HepG2 (cell line): ENCODE results near the gene AP1G1. TPM values are rescaled to one million over a fixed set of nuclear protein-coding genes. Genes with fewer than 3 reads are reported as not detected.

Experiments used
- ADNP ChIP-seq: sonication (generic); formaldehyde crosslinking; IDR thresholded peaks from 2 replicates; pipeline ENCODE4 v1.4.0; 2020; ENCODE audit warnings: missing genetic modification reagents
- CBX2 ChIP-seq, 2 experiments: fragments of 200-600 bp in 1 of 2; sonication (generic); formaldehyde crosslinking in 1 of 2; IDR thresholded peaks; 2 replicates each; pipeline versions ENCODE4 v1.7.0 to v1.8.1; 2018 to 2022; ENCODE audit warnings: low read depth in 2 of 2, low read length in 1 of 2, mild to moderate bottlenecking in 1 of 2, missing genetic modification reagents in 1 of 2
- CCDC6 ChIP-seq: sonication (generic); formaldehyde crosslinking; IDR thresholded peaks from 2 replicates; pipeline ENCODE4 v1.8.1; 2022; ENCODE audit warnings: mild to moderate bottlenecking, missing genetic modification reagents, moderate library complexity
- CEBPG ChIP-seq: IDR thresholded peaks from 2 replicates; pipeline ENCODE4 v1.6.1; 2016
- DR1 ChIP-seq: sonication (generic); formaldehyde crosslinking; IDR thresholded peaks from 2 replicates; pipeline ENCODE4 v1.8.0; 2021; ENCODE audit warnings: mild to moderate bottlenecking, missing genetic modification reagents, inconsistent platforms
- FOXC1 ChIP-seq: sonication (generic); formaldehyde crosslinking; IDR thresholded peaks from 2 replicates; pipeline ENCODE4 v1.8.0; 2022; ENCODE audit warnings: mild to moderate bottlenecking, missing genetic modification reagents, borderline replicate concordance
- HINFP ChIP-seq: sonication (generic); formaldehyde crosslinking; IDR thresholded peaks from 2 replicates; pipeline ENCODE4 v1.4.0; 2020; ENCODE audit warnings: low read depth, mild to moderate bottlenecking, missing genetic modification reagents
- HNF4A ChIP-seq: sonication (generic); formaldehyde crosslinking; IDR thresholded peaks from 2 replicates; pipeline ENCODE4 v1.4.0; 2020; ENCODE audit warnings: missing genetic modification reagents
- KLF15 ChIP-seq: sonication (generic); formaldehyde crosslinking; IDR thresholded peaks from 2 replicates; pipeline ENCODE4 v1.8.1; 2023; ENCODE audit warnings: borderline replicate concordance, mild to moderate bottlenecking, inconsistent platforms, missing genetic modification reagents, mixed read lengths
- PLRG1 ChIP-seq: fragments of 450-650 bp; conservative IDR thresholded peaks from 2 replicates; pipeline ENCODE4 v1.6.1; 2016
- RAD51 ChIP-seq: fragments of 450-650 bp; IDR thresholded peaks from 2 replicates; pipeline ENCODE4 v1.6.1; 2016; ENCODE audit warnings: borderline replicate concordance
- RCOR2 ChIP-seq: IDR thresholded peaks from 2 replicates; pipeline ENCODE4 v1.6.1; 2016; ENCODE audit warnings: missing biosample characterization, missing genetic modification reagents
- SCMH1 ChIP-seq: sonication (generic); formaldehyde crosslinking; IDR thresholded peaks from 2 replicates; pipeline ENCODE4 v1.9.0; 2021; ENCODE audit warnings: missing genetic modification reagents, mild to moderate bottlenecking, borderline replicate concordance
- SP4 ChIP-seq: sonication (generic); formaldehyde crosslinking; IDR thresholded peaks from 2 replicates; pipeline ENCODE4 v1.8.1; 2023; ENCODE audit warnings: mild to moderate bottlenecking, missing genetic modification reagents
- SP5 ChIP-seq: IDR thresholded peaks from 2 replicates; pipeline ENCODE4 v1.6.1; 2016; ENCODE audit warnings: low read depth, borderline replicate concordance
- TBX2 ChIP-seq: sonication (generic); formaldehyde crosslinking; IDR thresholded peaks from 2 replicates; pipeline ENCODE4 v1.5.0; 2020; ENCODE audit warnings: missing genetic modification reagents, mild to moderate bottlenecking, borderline replicate concordance
- TOE1 ChIP-seq: sonication (generic); formaldehyde crosslinking; IDR thresholded peaks from 2 replicates; pipeline ENCODE4 v1.4.0; 2020; ENCODE audit warnings: mild to moderate bottlenecking, missing genetic modification reagents
- YEATS4 ChIP-seq: sonication (generic); formaldehyde crosslinking; IDR thresholded peaks from 2 replicates; pipeline ENCODE4 v1.4.0; 2020; ENCODE audit warnings: missing genetic modification reagents, borderline replicate concordance
- ZFP1 ChIP-seq: IDR thresholded peaks from 2 replicates; pipeline ENCODE4 v1.6.1; 2016
- ZFP37 ChIP-seq: sonication (generic); formaldehyde crosslinking; IDR thresholded peaks from 2 replicates; pipeline ENCODE4 v1.4.0; 2020; ENCODE audit warnings: missing genetic modification reagents, borderline replicate concordance
- ZMYM3 ChIP-seq: sonication (generic); formaldehyde crosslinking; IDR thresholded peaks from 2 replicates; pipeline ENCODE4 v1.5.1; 2020; ENCODE audit warnings: mild to moderate bottlenecking, missing genetic modification reagents
- ZNF224 ChIP-seq: sonication (generic); formaldehyde crosslinking; IDR thresholded peaks from 2 replicates; pipeline ENCODE4 v1.5.0; 2020; ENCODE audit warnings: mild to moderate bottlenecking, missing genetic modification reagents
- ZNF30 ChIP-seq: sonication (generic); formaldehyde crosslinking; IDR thresholded peaks from 2 replicates; pipeline ENCODE4 v1.5.0; 2020; ENCODE audit warnings: mild to moderate bottlenecking, missing genetic modification reagents
- ZNF329 ChIP-seq: sonication (generic); formaldehyde crosslinking; IDR thresholded peaks from 2 replicates; pipeline ENCODE4 v1.9.0; 2021; ENCODE audit warnings: low read depth, mild to moderate bottlenecking, missing genetic modification reagents
- ZNF331 ChIP-seq: sonication (generic); formaldehyde crosslinking; IDR thresholded peaks from 2 replicates; pipeline ENCODE4 v1.4.0; 2020; ENCODE audit warnings: missing genetic modification reagents
- ZNF34 ChIP-seq: sonication (generic); formaldehyde crosslinking; IDR thresholded peaks from 2 replicates; pipeline ENCODE4 v1.4.0; 2020; ENCODE audit warnings: mild to moderate bottlenecking, missing genetic modification reagents, borderline replicate concordance
- ZNF562 ChIP-seq: sonication (generic); formaldehyde crosslinking; IDR thresholded peaks from 2 replicates; pipeline ENCODE4 v1.8.0; 2022; ENCODE audit warnings: missing genetic modification reagents, borderline replicate concordance
- ZNF639 ChIP-seq: conservative IDR thresholded peaks from 2 replicates; pipeline ENCODE4 v1.6.1; 2018; ENCODE audit warnings: missing genetic modification reagents
- ZNF672 ChIP-seq: sonication (generic); formaldehyde crosslinking; IDR thresholded peaks from 2 replicates; pipeline ENCODE4 v1.8.1; 2022; ENCODE audit warnings: missing genetic modification reagents
- ZNF75D ChIP-seq: sonication (generic); formaldehyde crosslinking; IDR thresholded peaks from 2 replicates; pipeline ENCODE4 v1.8.1; 2023; ENCODE audit warnings: missing genetic modification reagents, mild to moderate bottlenecking, borderline replicate concordance
- ZSCAN31 ChIP-seq: sonication (generic); formaldehyde crosslinking; IDR thresholded peaks from 2 replicates; pipeline ENCODE4 v1.5.0; 2020; ENCODE audit warnings: low read depth, mild to moderate bottlenecking, missing genetic modification reagents
- polyA plus RNA-seq, 8 experiments: library from polyadenylated mRNA; depleted of rRNA in 3 of 8; stranded (reverse) in 7 of 8; unstranded in 1 of 8; fragments of >200 nt; fragmentation: Illumina TruSeq in 4 of 8; extraction: Trizol in 4 of 8; gene quantifications; 2 replicates each; pipeline versions ENCODE4 v1.2.1 to v1.2.3, GENCODE V29; 2011 to 2016; ENCODE audit warnings: low read depth in 4 of 8, missing spikeins in 1 of 8, mixed read lengths in 1 of 8; ENCODE audit not compliant: insufficient read depth in 1 of 8
- total RNA-seq, 5 experiments: library from RNA; depleted of rRNA; stranded (reverse); fragments of >200 nt; fragmentation: Illumina TruSeq; extraction: Trizol; gene quantifications; 2 replicates each; pipeline ENCODE4 v1.2.3, GENCODE V29; 2016; ENCODE audit warnings: low read depth in 1 of 5

AP1G1 gene
- total and polyA plus RNA-seq, 2 of the 13 experiments (the other 11 are each of a cell fraction or from before 2014, with no cell fraction given): 62.2 to 66.2 TPM

DNA sequence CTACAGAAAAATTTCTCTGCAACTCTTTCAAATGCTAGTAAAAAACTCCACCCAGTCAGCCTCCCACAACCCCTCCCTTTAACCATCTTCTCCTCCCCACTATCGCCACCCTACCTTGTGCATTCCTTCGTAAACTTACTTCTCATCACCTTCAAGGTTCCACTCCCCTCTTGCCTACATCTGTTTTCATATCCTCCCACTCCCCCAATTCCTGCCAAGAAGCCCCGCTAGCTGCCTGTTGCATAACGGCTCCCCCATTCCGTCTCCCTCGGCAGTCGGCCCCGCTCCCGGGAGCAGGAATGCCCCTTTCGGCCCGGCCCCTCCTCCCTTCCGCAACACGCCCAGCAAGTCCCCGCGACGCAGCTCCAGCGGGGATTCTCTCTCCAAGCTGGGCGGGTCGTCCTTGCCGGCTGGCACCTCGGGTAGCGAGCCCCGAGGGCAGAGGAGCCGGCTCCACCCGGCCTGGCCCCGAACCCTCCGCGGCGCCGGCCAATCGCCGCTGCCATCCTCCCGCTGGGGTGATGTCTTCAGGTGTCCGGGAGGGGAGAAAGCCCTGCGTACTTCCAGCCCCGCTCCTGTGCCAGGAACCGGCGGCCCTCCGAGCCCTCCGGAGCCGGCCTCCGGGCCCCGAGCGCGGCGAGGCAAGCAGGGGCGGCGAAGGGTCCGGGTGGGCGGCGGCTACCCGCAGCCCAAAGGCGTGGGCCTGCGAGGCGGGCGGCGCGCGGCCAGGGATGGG, 85.7 kb downstream of the AP1G1 start (continued):
- TF ChIP-seq ZNF672 (no peak), FOXC1 (peak; percentile 17; the same call in 1 of the 2 replicates), RAD51 (no peak), ADNP (CRISPR knock-in tag) (no peak), RCOR2 (CRISPR knock-in tag) (no peak), CBX2 (IDR thresholded peaks at IDR 0.05; ENCODE audit: low read depth, low read length) (no peak), CBX2 (CRISPR knock-in tag; IDR thresholded peaks at IDR 0.05; ENCODE audit: low read depth) (no peak), ZNF562 (CRISPR knock-in tag) (no peak), SCMH1 (CRISPR knock-in tag) (no peak), TBX2 (CRISPR knock-in tag) (peak; percentile 76; the same call in 1 of the 2 replicates), ZNF34 (no peak; the same call in 1 of the 2 replicates), ZNF331 (CRISPR knock-in tag) (peak; percentile 82), ZFP1 (CRISPR knock-in tag) (no peak), HINFP (no peak), ZSCAN31 (CRISPR knock-in tag) (peak; percentile 47), ZMYM3 (CRISPR knock-in tag) (peak; percentile 40; the same call in 1 of the 2 replicates), ZNF30 (CRISPR knock-in tag) (no peak), KLF15 (CRISPR knock-in tag) (no peak), DR1 (no peak), YEATS4 (peak; percentile 42; the same call in 1 of the 2 replicates), SP4 (CRISPR knock-in tag) (no peak; the same call in none of the 2 replicates), PLRG1 (no peak), ZNF329 (CRISPR knock-in tag) (0 out of 2 replicates have a peak, but pooled peaks have one; percentile 26), ZFP37 (no peak), TOE1 (no peak), HNF4A (CRISPR knock-in tag) (0 out of 2 replicates have a peak, but pooled peaks have one; percentile 16), CEBPG (peak; percentile 69), ZNF224 (CRISPR knock-in tag) (0 out of 2 replicates have a peak, but pooled peaks have one; percentile 36), ZNF75D (CRISPR knock-in tag) (no peak), ZNF639 (CRISPR knock-in tag) (0 out of 2 replicates have a peak, but pooled peaks have one; percentile 56), CCDC6 (peak; percentile 83; the same call in 1 of the 2 replicates), SP5 (CRISPR knock-in tag) (peak; percentile 54; the same call in 1 of the 2 replicates)
